Measurements from ENCODE around the gene CD83.

The CD83 gene

GRCh38 chr6:14079433-14079832, 38.1 kb upstream of the CD83 start:
- H3K27ac ChIP-seq (ENCODE audit: low read depth in 2 of 2, low read length in 2 of 2) = no peak overlapping the region
- no peaks in the 10 kb centered on the region for H3K36me3 ChIP-seq (ENCODE audit: control insufficient read depth in 2 of 2, insufficient read depth in 2 of 2, low read length in 2 of 2)
- H3K4me1 ChIP-seq (ENCODE audit: control insufficient read depth in 2 of 2, insufficient read depth in 2 of 2, low read length in 2 of 2) = peaks cover 4 to 5% of the 10 kb centered on the region in 2 donors
- no peak overlapping the region for H3K9ac ChIP-seq (ENCODE audit: low read depth in 1 of 2, low read length in 2 of 2)
- H3K9me3 ChIP-seq (ENCODE audit: control insufficient read depth in 2 of 2, low read length in 2 of 2) = no peaks in the 10 kb centered on the region
- H3K4me3 ChIP-seq (ENCODE audit: low read length in 2 of 2) = no peak overlapping the region
- H3K27me3 ChIP-seq (ENCODE audit: control insufficient read depth in 2 of 2, insufficient read depth in 2 of 2, low read length in 2 of 2) = no peaks in the 10 kb centered on the region

GRCh38 chr6:14079971-14080370, 37.6 kb upstream of the CD83 start:
- H3K9ac ChIP-seq (ENCODE audit: low read depth in 1 of 2, low read length in 2 of 2) = no peak overlapping the region
- H3K9me3 ChIP-seq (ENCODE audit: control insufficient read depth in 2 of 2, low read length in 2 of 2) = no peaks in the 10 kb centered on the region
- no peaks in the 10 kb centered on the region for H3K27me3 ChIP-seq (ENCODE audit: control insufficient read depth in 2 of 2, insufficient read depth in 2 of 2, low read length in 2 of 2)
- peaks cover under 1 to 3% of the 10 kb centered on the region in 2 donors for H3K4me1 ChIP-seq (ENCODE audit: control insufficient read depth in 2 of 2, insufficient read depth in 2 of 2, low read length in 2 of 2)
- no peak overlapping the region for H3K4me3 ChIP-seq (ENCODE audit: low read length in 2 of 2)
- H3K36me3 ChIP-seq (ENCODE audit: control insufficient read depth in 2 of 2, insufficient read depth in 2 of 2, low read length in 2 of 2) = no peaks in the 10 kb centered on the region
- H3K27ac ChIP-seq (ENCODE audit: low read depth in 2 of 2, low read length in 2 of 2) = no peak overlapping the region

- H3K4me1 ChIP-seq (ENCODE audit: control insufficient read depth in 2 of 2, insufficient read depth in 2 of 2, low read length in 2 of 2) = no peaks in the 10 kb centered on the region
- no peak overlapping the region for H3K9ac ChIP-seq (ENCODE audit: low read depth in 1 of 2, low read length in 2 of 2)
- no peaks in the 10 kb centered on the region for H3K27me3 ChIP-seq (ENCODE audit: control insufficient read depth in 2 of 2, insufficient read depth in 2 of 2, low read length in 2 of 2)
Observed at GRCh38 chr6:14081126-14081525, 36.4 kb upstream of the CD83 start.

GRCh38 chr6:14082771-14083170, 34.8 kb upstream of the CD83 start:
- Histone ChIP-seq H3K9ac (ENCODE audit: low read depth in 1 of 2, low read length in 2 of 2) (no peak overlapping the region), H3K27ac (ENCODE audit: low read depth in 2 of 2, low read length in 2 of 2) (no peak overlapping the region), H3K4me3 (ENCODE audit: low read length in 2 of 2) (no peak overlapping the region), H3K4me1 (ENCODE audit: control insufficient read depth in 2 of 2, insufficient read depth in 2 of 2, low read length in 2 of 2) (no peaks in the 10 kb centered on the region), H3K9me3 (ENCODE audit: control insufficient read depth in 2 of 2, low read length in 2 of 2) (no peaks in the 10 kb centered on the region), H3K27me3 (ENCODE audit: control insufficient read depth in 2 of 2, insufficient read depth in 2 of 2, low read length in 2 of 2) (no peaks in the 10 kb centered on the region), H3K36me3 (ENCODE audit: control insufficient read depth in 2 of 2, insufficient read depth in 2 of 2, low read length in 2 of 2) (no peaks in the 10 kb centered on the region)

More at GRCh38 chr6:14081126-14081525, 36.4 kb upstream of the CD83 start:
- H3K27ac ChIP-seq (ENCODE audit: low read depth in 2 of 2, low read length in 2 of 2) = no peak overlapping the region
- H3K4me3 ChIP-seq (ENCODE audit: low read length in 2 of 2) = no peak overlapping the region
- H3K9me3 ChIP-seq (ENCODE audit: control insufficient read depth in 2 of 2, low read length in 2 of 2) = no peaks in the 10 kb centered on the region
- no peaks in the 10 kb centered on the region for H3K36me3 ChIP-seq (ENCODE audit: control insufficient read depth in 2 of 2, insufficient read depth in 2 of 2, low read length in 2 of 2)

GRCh38 chr6:14083262-14083661, 34.3 kb upstream of the CD83 start:
- no peak overlapping the region for H3K9ac ChIP-seq (ENCODE audit: low read depth in 1 of 2, low read length in 2 of 2)
- no peak overlapping the region for H3K27ac ChIP-seq (ENCODE audit: low read depth in 2 of 2, low read length in 2 of 2)
- no peaks in the 10 kb centered on the region for H3K9me3 ChIP-seq (ENCODE audit: control insufficient read depth in 2 of 2, low read length in 2 of 2)
- no peaks in the 10 kb centered on the region for H3K27me3 ChIP-seq (ENCODE audit: control insufficient read depth in 2 of 2, insufficient read depth in 2 of 2, low read length in 2 of 2)
- no peaks in the 10 kb centered on the region for H3K36me3 ChIP-seq (ENCODE audit: control insufficient read depth in 2 of 2, insufficient read depth in 2 of 2, low read length in 2 of 2)
- H3K4me1 ChIP-seq (ENCODE audit: control insufficient read depth in 2 of 2, insufficient read depth in 2 of 2, low read length in 2 of 2) = no peaks in the 10 kb centered on the region
- no peak overlapping the region for H3K4me3 ChIP-seq (ENCODE audit: low read length in 2 of 2)

- Histone ChIP-seq H3K4me3 (ENCODE audit: low read length in 2 of 2) (no peak overlapping the region), H3K27me3 (ENCODE audit: control insufficient read depth in 2 of 2, insufficient read depth in 2 of 2, low read length in 2 of 2) (no peaks in the 10 kb centered on the region), H3K9ac (ENCODE audit: low read depth in 1 of 2, low read length in 2 of 2) (no peak overlapping the region), H3K36me3 (ENCODE audit: control insufficient read depth in 2 of 2, insufficient read depth in 2 of 2, low read length in 2 of 2) (no peaks in the 10 kb centered on the region), H3K9me3 (ENCODE audit: control insufficient read depth in 2 of 2, low read length in 2 of 2) (no peaks in the 10 kb centered on the region), H3K27ac (ENCODE audit: low read depth in 2 of 2, low read length in 2 of 2) (no peak overlapping the region), H3K4me1 (ENCODE audit: control insufficient read depth in 2 of 2, insufficient read depth in 2 of 2, low read length in 2 of 2) (no peaks in the 10 kb centered on the region)
Observed at GRCh38 chr6:14083751-14084150, 33.8 kb upstream of the CD83 start.

GRCh38 chr6:14084388-14084787, 33.2 kb upstream of the CD83 start:
- Histone ChIP-seq H3K4me3 (ENCODE audit: low read length in 2 of 2) (no peak overlapping the region), H3K27ac (ENCODE audit: low read depth in 2 of 2, low read length in 2 of 2) (no peak overlapping the region), H3K4me1 (ENCODE audit: control insufficient read depth in 2 of 2, insufficient read depth in 2 of 2, low read length in 2 of 2) (no peaks in the 10 kb centered on the region), H3K27me3 (ENCODE audit: control insufficient read depth in 2 of 2, insufficient read depth in 2 of 2, low read length in 2 of 2) (no peaks in the 10 kb centered on the region), H3K9ac (ENCODE audit: low read depth in 1 of 2, low read length in 2 of 2) (no peak overlapping the region), H3K36me3 (ENCODE audit: control insufficient read depth in 2 of 2, insufficient read depth in 2 of 2, low read length in 2 of 2) (no peaks in the 10 kb centered on the region), H3K9me3 (ENCODE audit: control insufficient read depth in 2 of 2, low read length in 2 of 2) (no peaks in the 10 kb centered on the region)

- Histone ChIP-seq H3K27me3 (ENCODE audit: control insufficient read depth in 2 of 2, insufficient read depth in 2 of 2, low read length in 2 of 2) (no peaks in the 10 kb centered on the region), H3K9me3 (ENCODE audit: control insufficient read depth in 2 of 2, low read length in 2 of 2) (no peaks in the 10 kb centered on the region), H3K36me3 (ENCODE audit: control insufficient read depth in 2 of 2, insufficient read depth in 2 of 2, low read length in 2 of 2) (no peaks in the 10 kb centered on the region), H3K27ac (ENCODE audit: low read depth in 2 of 2, low read length in 2 of 2) (no peak overlapping the region), H3K4me1 (ENCODE audit: control insufficient read depth in 2 of 2, insufficient read depth in 2 of 2, low read length in 2 of 2) (no peaks in the 10 kb centered on the region), H3K4me3 (ENCODE audit: low read length in 2 of 2) (no peak overlapping the region), H3K9ac (ENCODE audit: low read depth in 1 of 2, low read length in 2 of 2) (no peak overlapping the region)
Observed at GRCh38 chr6:14085176-14085787, 32.3 kb upstream of the CD83 start.

GRCh38 chr6:14086701-14087100, 30.9 kb upstream of the CD83 start:
- no peaks in the 10 kb centered on the region for H3K36me3 ChIP-seq (ENCODE audit: control insufficient read depth in 2 of 2, insufficient read depth in 2 of 2, low read length in 2 of 2)
- H3K27ac ChIP-seq (ENCODE audit: low read depth in 2 of 2, low read length in 2 of 2) = no peak overlapping the region
- no peak overlapping the region for H3K4me3 ChIP-seq (ENCODE audit: low read length in 2 of 2)
- no peaks in the 10 kb centered on the region for H3K4me1 ChIP-seq (ENCODE audit: control insufficient read depth in 2 of 2, insufficient read depth in 2 of 2, low read length in 2 of 2)
- no peaks in the 10 kb centered on the region for H3K9me3 ChIP-seq (ENCODE audit: control insufficient read depth in 2 of 2, low read length in 2 of 2)
- H3K27me3 ChIP-seq (ENCODE audit: control insufficient read depth in 2 of 2, insufficient read depth in 2 of 2, low read length in 2 of 2) = no peaks in the 10 kb centered on the region
- no peak overlapping the region for H3K9ac ChIP-seq (ENCODE audit: low read depth in 1 of 2, low read length in 2 of 2)

GRCh38 chr6:14088600-14089192, 28.9 kb upstream of the CD83 start:
- Histone ChIP-seq H3K9ac (ENCODE audit: low read depth in 1 of 2, low read length in 2 of 2) (no peak overlapping the region), H3K36me3 (ENCODE audit: control insufficient read depth in 2 of 2, insufficient read depth in 2 of 2, low read length in 2 of 2) (no peaks in the 10 kb centered on the region), H3K27me3 (ENCODE audit: control insufficient read depth in 2 of 2, insufficient read depth in 2 of 2, low read length in 2 of 2) (no peaks in the 10 kb centered on the region), H3K4me1 (ENCODE audit: control insufficient read depth in 2 of 2, insufficient read depth in 2 of 2, low read length in 2 of 2) (no peaks in the 10 kb centered on the region), H3K27ac (ENCODE audit: low read depth in 2 of 2, low read length in 2 of 2) (no peak overlapping the region), H3K4me3 (ENCODE audit: low read length in 2 of 2) (no peak overlapping the region), H3K9me3 (ENCODE audit: control insufficient read depth in 2 of 2, low read length in 2 of 2) (no peaks in the 10 kb centered on the region)

All from mucosa of rectum (tissue), 2 donors.